ENCODE measurements around the gene ILK. TPM values are rescaled to one million over a fixed set of nuclear protein-coding genes. Genes with fewer than 3 reads are reported as not detected.

The ILK gene
- total and polyA plus RNA-seq, 2 donors (not counting 3 experiments of a cell fraction or from before 2014, with no cell fraction given) = 221 to 296 TPM

GRCh38 chr11:6584528-6584927, 19.0 kb upstream of the ILK start:
- H3K4me1 ChIP-seq (ENCODE audit: control insufficient read depth, extremely low read depth, insufficient read depth, low read length) = no peaks in the 10 kb centered on the region
- no peaks in the 10 kb centered on the region for H3K79me2 ChIP-seq (ENCODE audit: control insufficient read depth, insufficient read depth, low read length)
- DNase-seq (ENCODE audit: low read depth, low spot score) (no peak), FAIRE-seq (no peak)
- H2AFZ ChIP-seq (ENCODE audit: low read depth, low read length) = no peak overlapping the region
- ChIA-PET POLR2A (no interaction called here), CTCF (interaction anchor here (1.7 kb wide), 1 partner anchor 54 kb away, joined by 5 read pairs; no protein-coding TSS in a partner anchor)
- H3K4me2 ChIP-seq (ENCODE audit: insufficient read depth, low read length) = no peak overlapping the region
- dilution Hi-C loops (cut with MboI; ENCODE audit: extremely low pct_ligation_motif_present, low sequenced_read_pairs) = no loop called here
- H3K9me3 ChIP-seq (replicated peaks; ENCODE audit: control insufficient read depth, insufficient read depth, low read length) = no peaks in the 10 kb centered on the region
- H4K20me1 ChIP-seq (replicated peaks; ENCODE audit: control insufficient read depth, extremely low read depth, insufficient read depth, low read length) = no peaks in the 10 kb centered on the region
- no peaks in the 10 kb centered on the region for H3K27me3 ChIP-seq (ENCODE audit: control insufficient read depth in 2 of 2, insufficient read depth in 2 of 2, low read length in 2 of 2)
- intact Hi-C loops (cut with micrococcal nuclease) = no loop called here
- H3K9me1 ChIP-seq (replicated peaks; ENCODE audit: control insufficient read depth, extremely low read depth, insufficient read depth, low read length) = no peaks in the 10 kb centered on the region
- H3K9ac ChIP-seq (replicated peaks; ENCODE audit: extremely low read depth, insufficient read depth, low read length) = no peak overlapping the region
- H3K27ac ChIP-seq (ENCODE audit: insufficient read depth, low read depth, low read length) = no peak overlapping the region
- H3K36me3 ChIP-seq (ENCODE audit: control insufficient read depth in 2 of 2, extremely low read depth in 1 of 2, insufficient read depth in 2 of 2, low read length in 2 of 2) = peaks cover 0 to 2% of the 10 kb centered on the region in 2 experiments
- no TSS peak for BruUV-seq (replicated peaks)
- no peak overlapping the region for H3K4me3 ChIP-seq (replicated peaks in 1 of 3; ENCODE audit: insufficient read depth in 1 of 3, low read depth in 1 of 3, low read length in 3 of 3)
- TF ChIP-seq POLR2AphosphoS5 (IDR thresholded peaks at IDR 0.05; ENCODE audit: insufficient read depth, low read depth, low read length) (no peak), POLR2A (IDR thresholded peaks at IDR 0.05; ENCODE audit: low read depth, low read length) (no peak), FOS (IDR thresholded peaks at IDR 0.05; ENCODE audit: borderline replicate concordance, insufficient read depth, low read length) (no peak), EZH2 (IDR thresholded peaks at IDR 0.05; ENCODE audit: borderline replicate concordance, low read depth, low read length, severe bottlenecking) (no peak), JUN (IDR thresholded peaks at IDR 0.05; ENCODE audit: borderline replicate concordance, insufficient read depth, insufficient read length, low read depth) (no peak), CTCF (IDR thresholded peaks at IDR 0.05; ENCODE audit: extremely low read depth in 1 of 2, insufficient read depth in 1 of 2, low read depth in 1 of 2, low read length in 2 of 2) (no peak), MYC (IDR thresholded peaks at IDR 0.05; ENCODE audit: low read depth, low read length) (no peak), GATA2 (IDR thresholded peaks at IDR 0.05; ENCODE audit: insufficient read depth, insufficient read length, low read depth, low read length) (no peak)
- TF ChIP-seq, protein P1, sequence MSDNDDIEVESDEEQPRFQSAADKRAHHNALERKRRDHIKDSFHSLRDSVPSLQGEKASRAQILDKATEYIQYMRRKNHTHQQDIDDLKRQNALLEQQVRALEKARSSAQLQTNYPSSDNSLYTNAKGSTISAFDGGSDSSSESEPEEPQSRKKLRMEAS (IDR thresholded peaks at IDR 0.05; ENCODE audit: insufficient read depth, insufficient read length) = no peak

Measured in endothelial cell of umbilical vein (primary cell).